Measurements from ENCODE around the gene ATP1B1. TPM values are rescaled to one million over a fixed set of nuclear protein-coding genes. Genes with fewer than 3 reads are reported as not detected.

The ATP1B1 gene
- total and polyA plus RNA-seq, 2 of the 8 experiments (the other 6 are each of a cell fraction or from before 2014, with no cell fraction given), result 16.3 to 76.5 TPM

GRCh38 chr1:169090900-169091311 is 15.6 kb upstream of the ATP1B1 start (continued):
- TF ChIP-seq EZH2 (IDR thresholded peaks at IDR 0.05; ENCODE audit: low read depth, low read length, severe bottlenecking), result no peak

Measured in H1 (cell line).